NCI-H748 (cell line): ENCODE data around the gene F12.
"Not testable (repeated sequence)": the region's sequence is repeated elsewhere in the genome, so short reads cannot be mapped to it uniquely, and the experiment has no call there.

Source experiments
- DNase-seq: peaks from one replicate; lab custom pipeline; 2025; ENCODE audit not compliant: unreplicated experiment; lab: John Stamatoyannopoulos, UW

Gene F12

GRCh38 chr5:177370488-177371119 is 38.8 kb downstream of the F12 start:
- DNase-seq = peak; percentile 37

GRCh38 chr5:177369645-177370440 is 39.5 kb downstream of the F12 start:
- DNase-seq = no peak

- DNase-seq = no peak
Measured at GRCh38 chr5:177368869-177369644, 40.3 kb downstream of the F12 start.

- DNase-seq = no peak
Measured at GRCh38 chr5:177367981-177368868, 41.1 kb downstream of the F12 start.

GRCh38 chr5:177367323-177367848 is 42.0 kb downstream of the F12 start:
- no peak for DNase-seq

- peak; percentile 13 for DNase-seq
Measured at GRCh38 chr5:177366528-177367322, 42.6 kb downstream of the F12 start.

- DNase-seq = no peak
Measured at GRCh38 chr5:177365845-177366527, 43.4 kb downstream of the F12 start.

GRCh38 chr5:177364159-177364962 is 45.0 kb downstream of the F12 start:
- no peak for DNase-seq

GRCh38 chr5:177363565-177363964 is 45.8 kb downstream of the F12 start:
- DNase-seq = no peak

- peak; percentile 81 for DNase-seq
Measured at GRCh38 chr5:177362610-177363507, 46.5 kb downstream of the F12 start.

- no peak for DNase-seq
Measured at GRCh38 chr5:177362292-177362609, 47.1 kb downstream of the F12 start.

GRCh38 chr5:177361418-177362291 is 47.7 kb downstream of the F12 start:
- no peak for DNase-seq

GRCh38 chr5:177360740-177361139 is 48.6 kb downstream of the F12 start:
- DNase-seq = not testable (repeated sequence)

GRCh38 chr5:177359860-177360259 is 49.5 kb downstream of the F12 start:
- no peak for DNase-seq

GRCh38 chr5:177359451-177359851 is 49.9 kb downstream of the F12 start:
- no peak for DNase-seq

- no peak for DNase-seq
Measured at GRCh38 chr5:177358370-177358819, 51.0 kb downstream of the F12 start.
